ENCODE data around the gene C22orf42. TPM values are rescaled to one million over a fixed set of nuclear protein-coding genes. Genes with fewer than 3 reads are reported as not detected.
"Not testable (repeated sequence)": the region's sequence is repeated elsewhere in the genome, so short reads cannot be mapped to it uniquely, and the experiment has no call there.

The C22orf42 gene
- total and polyA plus RNA-seq, 2 experiments from 2014 or later, result not detected

DNA sequence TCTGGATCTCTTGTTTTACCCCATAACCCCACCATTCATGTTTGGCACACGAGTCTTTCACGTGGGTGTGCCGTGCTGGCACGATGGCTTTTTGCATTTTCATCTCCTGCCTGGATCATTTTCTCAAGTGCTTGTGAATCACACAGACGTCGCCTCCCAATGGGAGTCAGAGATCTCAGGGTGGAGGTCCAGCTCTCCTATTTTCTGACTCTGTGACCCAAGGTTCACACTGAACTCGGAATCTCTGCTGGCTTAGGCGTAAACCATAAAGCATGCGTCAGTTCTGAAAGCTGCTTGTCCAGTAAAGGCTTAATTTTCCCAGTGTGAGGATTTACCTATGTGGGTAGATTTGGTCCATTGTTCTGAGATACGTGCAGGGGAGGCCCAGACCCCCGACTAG lies 16.0 kb upstream of the C22orf42 start:
- H3K4me3 ChIP-seq, result no peak overlapping the region
- no peaks in the 10 kb centered on the region for H3K79me2 ChIP-seq
- WGBS (ENCODE audit: low lambda C conversion rate, missing lambda C conversion rate), result 90% methylated on average over 11 of the region's 11 CpGs
- peaks cover 52% of the 10 kb centered on the region for H3K27me3 ChIP-seq
- no peak for DNase-seq (ENCODE audit: low spot score)
- TF ChIP-seq, protein P1, sequence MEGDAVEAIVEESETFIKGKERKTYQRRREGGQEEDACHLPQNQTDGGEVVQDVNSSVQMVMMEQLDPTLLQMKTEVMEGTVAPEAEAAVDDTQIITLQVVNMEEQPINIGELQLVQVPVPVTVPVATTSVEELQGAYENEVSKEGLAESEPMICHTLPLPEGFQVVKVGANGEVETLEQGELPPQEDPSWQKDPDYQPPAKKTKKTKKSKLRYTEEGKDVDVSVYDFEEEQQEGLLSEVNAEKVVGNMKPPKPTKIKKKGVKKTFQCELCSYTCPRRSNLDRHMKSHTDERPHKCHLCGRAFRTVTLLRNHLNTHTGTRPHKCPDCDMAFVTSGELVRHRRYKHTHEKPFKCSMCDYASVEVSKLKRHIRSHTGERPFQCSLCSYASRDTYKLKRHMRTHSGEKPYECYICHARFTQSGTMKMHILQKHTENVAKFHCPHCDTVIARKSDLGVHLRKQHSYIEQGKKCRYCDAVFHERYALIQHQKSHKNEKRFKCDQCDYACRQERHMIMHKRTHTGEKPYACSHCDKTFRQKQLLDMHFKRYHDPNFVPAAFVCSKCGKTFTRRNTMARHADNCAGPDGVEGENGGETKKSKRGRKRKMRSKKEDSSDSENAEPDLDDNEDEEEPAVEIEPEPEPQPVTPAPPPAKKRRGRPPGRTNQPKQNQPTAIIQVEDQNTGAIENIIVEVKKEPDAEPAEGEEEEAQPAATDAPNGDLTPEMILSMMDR (IDR thresholded peaks at IDR 0.05; ENCODE audit: poor library complexity), result no peak
- TF ChIP-seq EZH2phosphoT487 (IDR thresholded peaks at IDR 0.05; ENCODE audit: low read depth, severe bottlenecking, unreplicated experiment) (no peak), EZH2 (IDR thresholded peaks at IDR 0.05; ENCODE audit: borderline replicate concordance) (no peak)
- H2AFZ ChIP-seq, result no peak overlapping the region
- H3K4me1 ChIP-seq (ENCODE audit: insufficient read depth), result no peaks in the 10 kb centered on the region
- H3K4me2 ChIP-seq, result no peak overlapping the region
- no peak overlapping the region for H3K27ac ChIP-seq
- H3K9me3 ChIP-seq (ENCODE audit: low read depth), result no peaks in the 10 kb centered on the region
- no peaks in the 10 kb centered on the region for H3K36me3 ChIP-seq (replicated peaks; ENCODE audit: insufficient read depth, low read depth)
- H4K20me1 ChIP-seq (ENCODE audit: insufficient read depth, poor library complexity, severe bottlenecking), result no peaks in the 10 kb centered on the region
- H3K9me2 ChIP-seq (replicated peaks; ENCODE audit: insufficient read depth), result no peaks in the 10 kb centered on the region

DNA sequence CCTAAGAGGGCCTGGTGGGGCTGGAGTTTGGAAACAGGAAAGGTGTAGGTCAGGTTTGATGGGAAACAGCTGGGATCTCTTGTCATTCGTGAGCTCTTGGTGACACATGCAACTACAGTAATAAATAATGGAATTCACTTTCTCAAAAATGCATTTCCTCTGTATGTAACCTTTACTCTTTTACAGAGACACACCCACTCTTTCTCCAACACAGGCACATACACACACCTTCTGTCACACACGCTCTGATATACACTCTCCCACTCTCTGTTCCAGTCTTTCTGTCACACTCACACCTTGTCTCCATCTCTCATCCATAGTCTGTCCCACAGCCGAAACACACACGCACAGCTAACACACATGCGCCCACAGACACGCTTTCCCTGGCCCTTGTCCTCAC lies 6.6 kb upstream of the C22orf42 start:
- Histone ChIP-seq H3K9me2 (replicated peaks; ENCODE audit: insufficient read depth) (no peaks in the 10 kb centered on the region), H3K79me2 (no peaks in the 10 kb centered on the region), H3K4me2 (no peak overlapping the region), H3K27ac (no peak overlapping the region), H3K4me1 (ENCODE audit: insufficient read depth) (no peaks in the 10 kb centered on the region), H3K9me3 (ENCODE audit: low read depth) (no peaks in the 10 kb centered on the region), H3K27me3 (no peaks in the 10 kb centered on the region), H3K4me3 (no peak overlapping the region), H4K20me1 (ENCODE audit: insufficient read depth, poor library complexity, severe bottlenecking) (no peaks in the 10 kb centered on the region), H3K36me3 (replicated peaks; ENCODE audit: insufficient read depth, low read depth) (no peaks in the 10 kb centered on the region), H2AFZ (no peak overlapping the region)
- peak; percentile 24 for DNase-seq (ENCODE audit: low spot score)
- TF ChIP-seq EZH2 (IDR thresholded peaks at IDR 0.05; ENCODE audit: borderline replicate concordance), result no peak
- TF ChIP-seq, protein P1 (IDR thresholded peaks at IDR 0.05; ENCODE audit: poor library complexity), result no peak
- TF ChIP-seq EZH2phosphoT487 (IDR thresholded peaks at IDR 0.05; ENCODE audit: low read depth, severe bottlenecking, unreplicated experiment), result no peak
- WGBS (ENCODE audit: low lambda C conversion rate, missing lambda C conversion rate), result 80% methylated on average over 6 of the region's 6 CpGs

DNA sequence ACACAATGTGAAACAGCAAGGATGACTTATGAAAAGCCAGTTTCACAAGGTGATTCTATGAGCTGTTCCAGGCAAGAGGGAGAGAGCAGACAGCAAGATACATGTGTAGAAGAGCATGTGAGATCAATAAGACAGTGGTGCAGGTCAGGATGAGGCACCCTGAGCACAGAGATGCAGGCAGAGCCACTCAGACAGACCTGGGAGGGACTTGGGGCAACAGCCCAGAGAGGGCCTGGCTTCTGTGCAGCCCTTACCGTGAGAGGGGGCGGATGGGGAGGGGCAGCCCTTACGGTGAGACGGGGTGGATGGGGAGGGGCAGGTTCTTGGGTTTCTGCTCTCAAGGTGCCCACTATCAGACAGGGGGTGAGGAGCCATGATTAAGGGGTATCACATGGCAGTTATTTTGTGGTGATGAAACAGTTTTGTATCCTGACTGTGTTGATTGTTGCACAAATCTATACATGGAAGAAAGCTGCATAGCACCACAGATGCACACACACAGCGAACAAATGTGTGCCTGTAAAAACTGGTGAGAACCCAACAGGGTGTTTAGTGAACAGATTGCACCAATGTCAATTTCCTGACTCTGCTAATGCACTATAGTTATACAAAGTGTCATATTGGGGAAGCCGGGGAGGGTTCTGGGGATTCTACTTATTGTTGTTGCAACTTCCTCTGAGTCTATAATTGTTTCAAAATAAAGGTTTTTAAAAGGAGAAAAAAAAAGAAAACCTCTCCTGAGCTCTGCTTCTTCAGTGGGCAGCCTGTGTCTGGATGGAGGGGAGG lies 5.2 kb upstream of the C22orf42 start:
- Histone ChIP-seq H3K4me2 (no peak overlapping the region), H3K79me2 (no peaks in the 10 kb centered on the region), H3K36me3 (replicated peaks; ENCODE audit: insufficient read depth, low read depth) (no peaks in the 10 kb centered on the region), H3K4me1 (ENCODE audit: insufficient read depth) (no peaks in the 10 kb centered on the region), H2AFZ (no peak overlapping the region), H3K9me3 (ENCODE audit: low read depth) (no peaks in the 10 kb centered on the region), H3K27ac (no peak overlapping the region), H3K4me3 (no peak overlapping the region), H3K27me3 (no peaks in the 10 kb centered on the region), H3K9me2 (replicated peaks; ENCODE audit: insufficient read depth) (no peaks in the 10 kb centered on the region), H4K20me1 (ENCODE audit: insufficient read depth, poor library complexity, severe bottlenecking) (no peaks in the 10 kb centered on the region)
- no peak for DNase-seq (ENCODE audit: low spot score)
- TF ChIP-seq, protein P1 (IDR thresholded peaks at IDR 0.05; ENCODE audit: poor library complexity), result no peak
- TF ChIP-seq EZH2phosphoT487 (IDR thresholded peaks at IDR 0.05; ENCODE audit: low read depth, severe bottlenecking, unreplicated experiment), result no peak
- TF ChIP-seq EZH2 (IDR thresholded peaks at IDR 0.05; ENCODE audit: borderline replicate concordance), result no peak
- WGBS (ENCODE audit: low lambda C conversion rate, missing lambda C conversion rate), result 67% methylated on average over 6 of the region's 6 CpGs

GRCh38 chr22:32160411-32160810 lies 1.3 kb upstream of the C22orf42 start:
- H3K4me2 ChIP-seq; H3K9me3 ChIP-seq (ENCODE audit: low read depth); H3K36me3 ChIP-seq (replicated peaks; ENCODE audit: insufficient read depth, low read depth); H2AFZ ChIP-seq; H3K27ac ChIP-seq; H3K79me2 ChIP-seq; H3K4me3 ChIP-seq; H4K20me1 ChIP-seq (ENCODE audit: insufficient read depth, poor library complexity, severe bottlenecking); H3K27me3 ChIP-seq; H3K4me1 ChIP-seq (ENCODE audit: insufficient read depth); H3K9me2 ChIP-seq (replicated peaks; ENCODE audit: insufficient read depth); DNase-seq (ENCODE audit: low spot score): not testable (repeated sequence)
- 84% methylated on average over 5 of the region's 5 CpGs for WGBS (ENCODE audit: low lambda C conversion rate, missing lambda C conversion rate)

DNA sequence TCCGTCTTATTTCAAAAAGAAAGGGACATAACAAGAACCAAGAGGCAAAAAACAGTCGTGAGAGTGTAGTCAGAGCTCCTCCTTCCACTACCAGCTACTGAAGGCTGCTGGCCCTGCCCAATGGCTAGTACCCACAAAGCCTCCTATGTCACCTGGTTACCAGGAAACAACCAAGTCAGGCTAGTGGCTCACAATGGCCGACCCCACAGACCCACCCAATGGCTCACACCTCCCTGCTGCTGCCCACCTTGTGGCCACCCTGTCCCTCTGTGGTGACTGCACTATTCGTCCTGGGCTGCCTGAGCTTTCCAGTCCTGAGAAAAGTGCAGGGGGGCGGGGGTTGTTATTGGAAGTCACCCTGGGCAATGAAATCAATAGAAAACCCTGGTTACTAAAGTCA lies 1.5 kb downstream of the C22orf42 start:
- H3K27ac ChIP-seq; H3K79me2 ChIP-seq; H3K9me2 ChIP-seq (replicated peaks; ENCODE audit: insufficient read depth); H3K4me3 ChIP-seq; H3K4me1 ChIP-seq (ENCODE audit: insufficient read depth); H3K9me3 ChIP-seq (ENCODE audit: low read depth); H2AFZ ChIP-seq; H3K4me2 ChIP-seq; H4K20me1 ChIP-seq (ENCODE audit: insufficient read depth, poor library complexity, severe bottlenecking); H3K27me3 ChIP-seq; DNase-seq (ENCODE audit: low spot score); H3K36me3 ChIP-seq (replicated peaks; ENCODE audit: insufficient read depth, low read depth): not testable (repeated sequence)
- WGBS (ENCODE audit: low lambda C conversion rate, missing lambda C conversion rate), result 78% methylated on average over 5 of the region's 5 CpGs

DNA sequence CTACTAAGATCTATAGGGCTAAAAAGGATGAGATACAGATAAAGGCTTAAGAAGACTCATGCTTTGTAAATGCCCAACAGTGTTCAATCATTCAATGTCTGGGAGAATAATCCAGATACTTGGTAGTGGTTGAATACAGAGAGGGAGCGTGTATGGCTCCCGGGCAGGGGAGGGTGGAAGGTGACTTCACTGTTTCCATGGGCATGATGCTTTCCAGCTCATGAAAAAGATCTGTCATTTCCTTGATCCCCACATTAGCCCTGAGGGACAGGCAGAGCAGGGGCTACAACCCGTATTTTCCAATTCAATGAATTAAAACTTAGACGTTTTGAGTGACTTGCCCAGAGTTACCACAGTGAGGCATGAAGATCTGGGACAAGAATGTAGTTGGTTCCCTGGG lies 4.4 kb downstream of the C22orf42 start:
- not testable (repeated sequence) for H3K4me3 ChIP-seq; H3K4me1 ChIP-seq (ENCODE audit: insufficient read depth); H4K20me1 ChIP-seq (ENCODE audit: insufficient read depth, poor library complexity, severe bottlenecking); H3K27ac ChIP-seq; H3K9me3 ChIP-seq (ENCODE audit: low read depth); H3K4me2 ChIP-seq; H3K79me2 ChIP-seq; H3K36me3 ChIP-seq (replicated peaks; ENCODE audit: insufficient read depth, low read depth); H3K9me2 ChIP-seq (replicated peaks; ENCODE audit: insufficient read depth); H3K27me3 ChIP-seq; H2AFZ ChIP-seq; DNase-seq (ENCODE audit: low spot score)
- 82% methylated on average over 4 of the region's 4 CpGs for WGBS (ENCODE audit: low lambda C conversion rate, missing lambda C conversion rate)
